ENCODE data around the gene TEC.

DNA sequence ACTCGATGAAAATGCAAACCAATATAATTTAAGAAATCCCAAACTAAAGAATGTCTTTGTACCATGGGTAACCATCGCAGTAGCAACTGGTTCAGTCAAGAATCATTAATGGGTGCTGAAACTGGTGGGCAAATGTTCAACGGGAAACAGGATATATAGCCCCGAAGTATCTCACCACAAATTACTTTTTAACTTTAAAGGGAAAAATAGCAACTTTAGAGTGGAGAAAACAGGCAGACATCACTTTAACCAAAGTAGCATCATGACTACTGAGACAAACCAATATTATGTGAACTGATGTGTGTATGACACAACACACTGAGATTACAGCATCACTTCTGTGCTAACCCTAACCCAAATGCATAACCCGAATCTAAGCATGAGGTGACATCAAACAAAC, 37.9 kb upstream of the TEC start:
- TF ChIP-seq, protein P1, sequence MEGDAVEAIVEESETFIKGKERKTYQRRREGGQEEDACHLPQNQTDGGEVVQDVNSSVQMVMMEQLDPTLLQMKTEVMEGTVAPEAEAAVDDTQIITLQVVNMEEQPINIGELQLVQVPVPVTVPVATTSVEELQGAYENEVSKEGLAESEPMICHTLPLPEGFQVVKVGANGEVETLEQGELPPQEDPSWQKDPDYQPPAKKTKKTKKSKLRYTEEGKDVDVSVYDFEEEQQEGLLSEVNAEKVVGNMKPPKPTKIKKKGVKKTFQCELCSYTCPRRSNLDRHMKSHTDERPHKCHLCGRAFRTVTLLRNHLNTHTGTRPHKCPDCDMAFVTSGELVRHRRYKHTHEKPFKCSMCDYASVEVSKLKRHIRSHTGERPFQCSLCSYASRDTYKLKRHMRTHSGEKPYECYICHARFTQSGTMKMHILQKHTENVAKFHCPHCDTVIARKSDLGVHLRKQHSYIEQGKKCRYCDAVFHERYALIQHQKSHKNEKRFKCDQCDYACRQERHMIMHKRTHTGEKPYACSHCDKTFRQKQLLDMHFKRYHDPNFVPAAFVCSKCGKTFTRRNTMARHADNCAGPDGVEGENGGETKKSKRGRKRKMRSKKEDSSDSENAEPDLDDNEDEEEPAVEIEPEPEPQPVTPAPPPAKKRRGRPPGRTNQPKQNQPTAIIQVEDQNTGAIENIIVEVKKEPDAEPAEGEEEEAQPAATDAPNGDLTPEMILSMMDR (IDR thresholded peaks at IDR 0.05), result no peak
- TF ChIP-seq POLR2A (IDR thresholded peaks at IDR 0.05), result no peak
